H9 (cell line): ENCODE results near the gene YIPF5. TPM values are rescaled to one million over a fixed set of nuclear protein-coding genes. Genes with fewer than 3 reads are reported as not detected.

Source experiments
- DNase-seq: peaks from one replicate; pipeline ENCODE4 v3.0.0-alpha.2; 2017
- H2AFZ ChIP-seq: one replicate; pipeline ENCODE4 v1.6.1; 2013; ENCODE audit warnings: mild to moderate bottlenecking, low read length, control low read depth, moderate library complexity
- H2AK5ac ChIP-seq: 2 replicates; pipeline ENCODE4 v1.6.1; 2013; ENCODE audit warnings: low read length, control low read depth, mixed read lengths; ENCODE audit not compliant: insufficient read length
- H2BK120ac ChIP-seq: one replicate; pipeline ENCODE4 v1.6.1; 2013; ENCODE audit warnings: low read depth, mild to moderate bottlenecking, low read length, control low read depth, inconsistent platforms; ENCODE audit not compliant: poor library complexity, severe bottlenecking
- H2BK12ac ChIP-seq: 2 replicates; pipeline ENCODE4 v1.6.1; 2013; ENCODE audit warnings: low read length, control low read depth, mixed read lengths, low read depth; ENCODE audit not compliant: insufficient read length
- H2BK15ac ChIP-seq: 2 replicates; pipeline ENCODE4 v1.6.1; 2013; ENCODE audit warnings: low read depth, low read length, control low read depth
- H2BK20ac ChIP-seq: one replicate; pipeline ENCODE4 v1.6.1; 2013; ENCODE audit warnings: low read depth, mild to moderate bottlenecking, low read length, control low read depth, inconsistent platforms; ENCODE audit not compliant: poor library complexity, severe bottlenecking
- H2BK5ac ChIP-seq: 2 replicates; pipeline ENCODE4 v1.6.1; 2013; ENCODE audit warnings: low read length, control low read depth, mixed read lengths; ENCODE audit not compliant: insufficient read length
- H3K14ac ChIP-seq: 2 replicates; pipeline ENCODE4 v1.6.1; 2013; ENCODE audit warnings: low read length, control low read depth; ENCODE audit not compliant: insufficient read depth
- H3K18ac ChIP-seq: 2 replicates; pipeline ENCODE4 v1.6.1; 2013; ENCODE audit warnings: low read depth, mild to moderate bottlenecking, mixed read lengths, low read length, control low read depth; ENCODE audit not compliant: insufficient read length
- H3K23ac ChIP-seq: 2 replicates; pipeline ENCODE4 v1.6.1; 2013; ENCODE audit warnings: low read length, control low read depth, mixed read lengths, low read depth; ENCODE audit not compliant: insufficient read length
- H3K23me2 ChIP-seq: 2 replicates; pipeline ENCODE4 v1.6.1; 2013; ENCODE audit warnings: low read depth, mild to moderate bottlenecking, mixed read lengths, low read length, control low read depth; ENCODE audit not compliant: insufficient read length, poor library complexity, severe bottlenecking
- H3K27ac ChIP-seq: 2 replicates; pipeline ENCODE4 v1.5.1; 2013; ENCODE audit warnings: low read length, control low read depth, mixed read lengths, low read depth; ENCODE audit not compliant: insufficient read length
- H3K27me3 ChIP-seq: 2 replicates; pipeline ENCODE4 v1.6.1; 2013; ENCODE audit warnings: low read length, control low read depth, inconsistent platforms; ENCODE audit not compliant: insufficient read depth
- H3K4ac ChIP-seq: 2 replicates; pipeline ENCODE4 v1.6.1; 2013; ENCODE audit warnings: low read depth, mild to moderate bottlenecking, control low read depth, inconsistent platforms, low read length, moderate library complexity
- H3K4me1 ChIP-seq: 2 replicates; pipeline ENCODE4 v1.6.1; 2013; ENCODE audit warnings: low read length, control low read depth, inconsistent platforms; ENCODE audit not compliant: insufficient read depth
- H3K4me2 ChIP-seq: 2 replicates; pipeline ENCODE4 v1.6.1; 2013; ENCODE audit warnings: low read length, control low read depth, mixed read lengths; ENCODE audit not compliant: insufficient read length, insufficient read depth
- H3K56ac ChIP-seq: 2 replicates; pipeline ENCODE4 v1.6.1; 2013; ENCODE audit warnings: low read depth, mild to moderate bottlenecking, mixed read lengths, low read length, control low read depth; ENCODE audit not compliant: insufficient read length
- H3K79me1 ChIP-seq: 2 replicates; pipeline ENCODE4 v1.6.1; 2013; ENCODE audit warnings: low read depth, mild to moderate bottlenecking, moderate library complexity, low read length, control low read depth, inconsistent platforms; ENCODE audit not compliant: insufficient read depth, poor library complexity, severe bottlenecking
- H3K79me2 ChIP-seq: 2 replicates; pipeline ENCODE4 v1.6.1; 2013; ENCODE audit warnings: low read length, control low read depth, inconsistent platforms; ENCODE audit not compliant: insufficient read depth
- H3K9ac ChIP-seq: 2 replicates; pipeline ENCODE4 v1.6.1; 2013; ENCODE audit warnings: low read length, control low read depth, mixed read lengths; ENCODE audit not compliant: insufficient read length; ENCODE audit errors: extremely low read depth
- H3K9me3 ChIP-seq: one replicate; pipeline ENCODE4 v1.6.1; 2013; ENCODE audit warnings: low read depth, low read length, inconsistent platforms; ENCODE audit not compliant: control insufficient read depth
- H3T11ph ChIP-seq: one replicate; pipeline ENCODE4 v1.6.1; 2013; ENCODE audit warnings: mild to moderate bottlenecking, low read length, control low read depth, inconsistent platforms
- H4K20me1 ChIP-seq: one replicate; pipeline ENCODE4 v1.6.1; 2013; ENCODE audit not compliant: control insufficient read depth, insufficient read length, insufficient read depth
- H4K5ac ChIP-seq: 2 replicates; pipeline ENCODE4 v1.6.1; 2013; ENCODE audit warnings: low read depth, mild to moderate bottlenecking, mixed read lengths, low read length, control low read depth; ENCODE audit not compliant: insufficient read length
- H4K8ac ChIP-seq: replicated peaks from 2 replicates; pipeline ENCODE4 v1.6.1; 2013; ENCODE audit warnings: low read length, control low read depth, mixed read lengths, low read depth; ENCODE audit not compliant: insufficient read length
- H4K91ac ChIP-seq: 2 replicates; pipeline ENCODE4 v1.6.1; 2013; ENCODE audit warnings: low read depth, mild to moderate bottlenecking, moderate library complexity, mixed read lengths, low read length, control low read depth; ENCODE audit not compliant: insufficient read length
- H3K27ac Mint-ChIP-seq, 3 experiments: 2 replicates in 2 of 3; 3 replicates in 1 of 3; pipeline ENCODE4 v1.8.0; 2020 to 2021; ENCODE audit warnings: mixed read lengths in 3 of 3, mild to moderate bottlenecking in 1 of 3, moderate library complexity in 1 of 3
- H3K27me3 Mint-ChIP-seq: 2 replicates; pipeline ENCODE4 v1.8.0; 2021; ENCODE audit warnings: low read depth, mild to moderate bottlenecking, moderate library complexity, mixed read lengths
- H3K36me3 Mint-ChIP-seq, 3 experiments: 2 replicates in 2 of 3; 3 replicates in 1 of 3; pipeline ENCODE4 v1.8.0; 2020 to 2021; ENCODE audit warnings: low read depth in 3 of 3, mixed read lengths in 3 of 3; ENCODE audit not compliant: insufficient read depth in 1 of 3
- H3K4me1 Mint-ChIP-seq, 2 experiments: 2 replicates each; pipeline ENCODE4 v1.8.0; 2020; ENCODE audit warnings: mixed read lengths in 2 of 2
- H3K4me3 Mint-ChIP-seq, 2 experiments: 2 replicates in 1 of 2; 3 replicates in 1 of 2; pipeline ENCODE4 v1.8.0; 2020 to 2021; ENCODE audit warnings: mild to moderate bottlenecking in 2 of 2, mixed read lengths in 2 of 2, moderate library complexity in 1 of 2
- H3K9me3 Mint-ChIP-seq, 2 experiments: 2 replicates in 1 of 2; 3 replicates in 1 of 2; pipeline ENCODE4 v1.8.0; 2020; ENCODE audit warnings: mild to moderate bottlenecking in 2 of 2, mixed read lengths in 2 of 2, moderate library complexity in 1 of 2
- WGBS: extraction: QIAGEN DNeasy Blood & Tissue Kit; methylation state at CpG from one replicate; pipeline ENCODE4 v1.1.7; 2013; ENCODE audit warnings: missing lambda C conversion rate, low lambda C conversion rate, mixed read lengths; ENCODE audit not compliant: insufficient read length; ENCODE audit errors: extremely low coverage; 5-methylcytosine and 5-hydroxymethylcytosine counted together
- total RNA-seq: library from RNA; stranded (reverse); gene quantifications from 2 replicates; pipeline ENCODE4 v1.2.1, GENCODE V29; 2021
- TF ChIP-seq, protein P1 (sequence below): fragments of 200-600 bp; sonication (generic); conservative IDR thresholded peaks from 3 replicates; pipeline ENCODE4 v1.8.0; 2021; ENCODE audit warnings: antibody characterized with exemption, mild to moderate bottlenecking

The YIPF5 gene
- total RNA-seq, 1 experiment from 2014 or later: 44.6 TPM

DNA sequence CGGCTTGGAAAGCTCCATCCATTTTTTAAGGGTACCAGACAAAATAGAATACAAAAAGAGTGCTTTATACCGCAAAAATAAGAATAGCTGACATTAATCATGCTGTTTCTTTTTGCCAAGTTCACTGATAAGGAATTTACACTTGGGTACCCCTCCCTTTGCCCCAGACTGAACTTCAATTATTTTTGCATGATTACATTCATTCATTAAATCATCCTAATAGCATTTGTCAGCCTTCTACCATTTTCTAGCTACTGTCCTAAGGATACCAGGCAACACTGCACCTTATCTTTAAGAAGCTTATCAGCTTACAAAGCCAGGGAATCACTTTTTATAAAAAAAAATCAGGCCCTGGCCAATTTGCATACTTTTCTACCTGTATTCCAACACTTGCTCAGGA, 48.4 kb downstream of the YIPF5 start:
- H2AK5ac ChIP-seq: no peak overlapping the region
- no peak overlapping the region for H3K14ac ChIP-seq
- H3K4ac ChIP-seq: no peak overlapping the region
- H2BK12ac ChIP-seq: no peak overlapping the region
- no peaks in the 10 kb centered on the region for H3K9me3 ChIP-seq
- H3K79me1 ChIP-seq: no peaks in the 10 kb centered on the region
- Mint-ChIP-seq H3K36me3 (peaks cover 0 to 3% (median 0%) of the 10 kb centered on the region in 3 experiments; a peak in 1 of 7 replicates), H3K9me3 (peaks cover 0 to 7% of the 10 kb centered on the region in 2 experiments; a peak in 3 of 5 replicates), H3K4me3 (no peak overlapping the region), H3K27ac (no peak overlapping the region), H3K4me1 (peaks cover 15 to 16% of the 10 kb centered on the region in 2 experiments), H3K27me3 (no peaks in the 10 kb centered on the region)
- H2BK5ac ChIP-seq: no peak overlapping the region
- no peak overlapping the region for H3K4me2 ChIP-seq
- H3K18ac ChIP-seq: no peak overlapping the region
- TF ChIP-seq, protein P1, sequence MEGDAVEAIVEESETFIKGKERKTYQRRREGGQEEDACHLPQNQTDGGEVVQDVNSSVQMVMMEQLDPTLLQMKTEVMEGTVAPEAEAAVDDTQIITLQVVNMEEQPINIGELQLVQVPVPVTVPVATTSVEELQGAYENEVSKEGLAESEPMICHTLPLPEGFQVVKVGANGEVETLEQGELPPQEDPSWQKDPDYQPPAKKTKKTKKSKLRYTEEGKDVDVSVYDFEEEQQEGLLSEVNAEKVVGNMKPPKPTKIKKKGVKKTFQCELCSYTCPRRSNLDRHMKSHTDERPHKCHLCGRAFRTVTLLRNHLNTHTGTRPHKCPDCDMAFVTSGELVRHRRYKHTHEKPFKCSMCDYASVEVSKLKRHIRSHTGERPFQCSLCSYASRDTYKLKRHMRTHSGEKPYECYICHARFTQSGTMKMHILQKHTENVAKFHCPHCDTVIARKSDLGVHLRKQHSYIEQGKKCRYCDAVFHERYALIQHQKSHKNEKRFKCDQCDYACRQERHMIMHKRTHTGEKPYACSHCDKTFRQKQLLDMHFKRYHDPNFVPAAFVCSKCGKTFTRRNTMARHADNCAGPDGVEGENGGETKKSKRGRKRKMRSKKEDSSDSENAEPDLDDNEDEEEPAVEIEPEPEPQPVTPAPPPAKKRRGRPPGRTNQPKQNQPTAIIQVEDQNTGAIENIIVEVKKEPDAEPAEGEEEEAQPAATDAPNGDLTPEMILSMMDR: no peak
- H3K27ac ChIP-seq: no peak overlapping the region
- no peaks in the 10 kb centered on the region for H4K20me1 ChIP-seq
- no peak overlapping the region for H4K91ac ChIP-seq
- H3K56ac ChIP-seq: no peak overlapping the region
- no peaks in the 10 kb centered on the region for H3K23me2 ChIP-seq
- no peak overlapping the region for H3K23ac ChIP-seq
- no peak overlapping the region for H2AFZ ChIP-seq
- no peaks in the 10 kb centered on the region for H3K79me2 ChIP-seq
- H2BK20ac ChIP-seq: no peak overlapping the region
- WGBS: no CpG with 5 or more reads among the region's 2 CpGs
- H2BK120ac ChIP-seq: no peak overlapping the region
- no peak overlapping the region for H4K5ac ChIP-seq
- no peak overlapping the region for H2BK15ac ChIP-seq
- H3K4me1 ChIP-seq: peaks cover 3% of the 10 kb centered on the region; the same call in 1 of the 2 replicates
- no peak overlapping the region for H4K8ac ChIP-seq
- H3K27me3 ChIP-seq: no peaks in the 10 kb centered on the region
- DNase-seq: no peak
- H3K9ac ChIP-seq: no peak overlapping the region
- no peak overlapping the region for H3T11ph ChIP-seq
